Globus pallidus (tissue), 1 donor: ENCODE results near the gene ACTR3.
"Not testable (repeated sequence)": the region's sequence is repeated elsewhere in the genome, so short reads cannot be mapped to it uniquely, and the experiment has no call there.

ENCODE experiments used
- DNase-seq: peaks from one replicate; pipeline ENCODE4 v3.0.0-alpha.2; 2015; ENCODE audit warnings: low spot score

The ACTR3 gene

GRCh38 chr2:113905886-113906285 lies 16.0 kb downstream of the ACTR3 start:
- DNase-seq, result no peak

- DNase-seq, result no peak
These were observed 16.8 kb downstream of the ACTR3 start for GRCh38 chr2:113906647-113907046.

- no peak for DNase-seq
These were observed 17.4 kb downstream of the ACTR3 start for GRCh38 chr2:113907297-113907696.

GRCh38 chr2:113910110-113910717 lies 20.3 kb downstream of the ACTR3 start:
- DNase-seq, result no peak

GRCh38 chr2:113910967-113911678 lies 21.2 kb downstream of the ACTR3 start:
- no peak for DNase-seq

- no peak for DNase-seq
These were observed 25.4 kb downstream of the ACTR3 start for GRCh38 chr2:113915082-113915819.

GRCh38 chr2:113918229-113918628 lies 28.3 kb downstream of the ACTR3 start:
- no peak for DNase-seq

- DNase-seq, result no peak
These were observed 31.1 kb downstream of the ACTR3 start for GRCh38 chr2:113920996-113921395.

GRCh38 chr2:113922335-113922734 lies 32.4 kb downstream of the ACTR3 start:
- DNase-seq, result no peak

GRCh38 chr2:113922784-113923183 lies 32.9 kb downstream of the ACTR3 start:
- DNase-seq, result no peak

GRCh38 chr2:113925884-113926283 lies 36.0 kb downstream of the ACTR3 start:
- no peak for DNase-seq

- DNase-seq, result no peak
These were observed 36.4 kb downstream of the ACTR3 start for GRCh38 chr2:113926314-113926713.

GRCh38 chr2:113930448-113930847 lies 40.6 kb downstream of the ACTR3 start:
- DNase-seq, result no peak

GRCh38 chr2:113937501-113937900 lies 47.6 kb downstream of the ACTR3 start:
- DNase-seq, result no peak

GRCh38 chr2:113940891-113941290 lies 51.0 kb downstream of the ACTR3 start:
- DNase-seq, result no peak

- DNase-seq, result not testable (repeated sequence)
These were observed 55.9 kb downstream of the ACTR3 start for GRCh38 chr2:113945784-113946183.

GRCh38 chr2:113950906-113951305 lies 61.0 kb downstream of the ACTR3 start:
- DNase-seq, result not testable (repeated sequence)

GRCh38 chr2:113961000-113961399 lies 71.1 kb downstream of the ACTR3 start:
- no peak for DNase-seq

- DNase-seq, result no peak
These were observed 73.0 kb downstream of the ACTR3 start for GRCh38 chr2:113962692-113963480.

- no peak for DNase-seq
These were observed 74.1 kb downstream of the ACTR3 start for GRCh38 chr2:113963965-113964364.

GRCh38 chr2:113964436-113964835 lies 74.5 kb downstream of the ACTR3 start:
- DNase-seq, result no peak

- no peak for DNase-seq
These were observed 75.3 kb downstream of the ACTR3 start for GRCh38 chr2:113965228-113965627.
